GM19193 (cell line): ENCODE measurements around the gene IPO4.
A peak's percentile ranks its signal among the peaks of the same experiment; 100 is the strongest.

Source experiments
- POLR2A ChIP-seq: IDR thresholded peaks from 4 replicates; pipeline ENCODE4 v1.6.1; 2011; ENCODE audit not compliant: insufficient read depth, insufficient read length; ENCODE audit errors: extremely low read depth

The IPO4 gene, protein sequence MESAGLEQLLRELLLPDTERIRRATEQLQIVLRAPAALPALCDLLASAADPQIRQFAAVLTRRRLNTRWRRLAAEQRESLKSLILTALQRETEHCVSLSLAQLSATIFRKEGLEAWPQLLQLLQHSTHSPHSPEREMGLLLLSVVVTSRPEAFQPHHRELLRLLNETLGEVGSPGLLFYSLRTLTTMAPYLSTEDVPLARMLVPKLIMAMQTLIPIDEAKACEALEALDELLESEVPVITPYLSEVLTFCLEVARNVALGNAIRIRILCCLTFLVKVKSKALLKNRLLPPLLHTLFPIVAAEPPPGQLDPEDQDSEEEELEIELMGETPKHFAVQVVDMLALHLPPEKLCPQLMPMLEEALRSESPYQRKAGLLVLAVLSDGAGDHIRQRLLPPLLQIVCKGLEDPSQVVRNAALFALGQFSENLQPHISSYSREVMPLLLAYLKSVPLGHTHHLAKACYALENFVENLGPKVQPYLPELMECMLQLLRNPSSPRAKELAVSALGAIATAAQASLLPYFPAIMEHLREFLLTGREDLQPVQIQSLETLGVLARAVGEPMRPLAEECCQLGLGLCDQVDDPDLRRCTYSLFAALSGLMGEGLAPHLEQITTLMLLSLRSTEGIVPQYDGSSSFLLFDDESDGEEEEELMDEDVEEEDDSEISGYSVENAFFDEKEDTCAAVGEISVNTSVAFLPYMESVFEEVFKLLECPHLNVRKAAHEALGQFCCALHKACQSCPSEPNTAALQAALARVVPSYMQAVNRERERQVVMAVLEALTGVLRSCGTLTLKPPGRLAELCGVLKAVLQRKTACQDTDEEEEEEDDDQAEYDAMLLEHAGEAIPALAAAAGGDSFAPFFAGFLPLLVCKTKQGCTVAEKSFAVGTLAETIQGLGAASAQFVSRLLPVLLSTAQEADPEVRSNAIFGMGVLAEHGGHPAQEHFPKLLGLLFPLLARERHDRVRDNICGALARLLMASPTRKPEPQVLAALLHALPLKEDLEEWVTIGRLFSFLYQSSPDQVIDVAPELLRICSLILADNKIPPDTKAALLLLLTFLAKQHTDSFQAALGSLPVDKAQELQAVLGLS

DNA sequence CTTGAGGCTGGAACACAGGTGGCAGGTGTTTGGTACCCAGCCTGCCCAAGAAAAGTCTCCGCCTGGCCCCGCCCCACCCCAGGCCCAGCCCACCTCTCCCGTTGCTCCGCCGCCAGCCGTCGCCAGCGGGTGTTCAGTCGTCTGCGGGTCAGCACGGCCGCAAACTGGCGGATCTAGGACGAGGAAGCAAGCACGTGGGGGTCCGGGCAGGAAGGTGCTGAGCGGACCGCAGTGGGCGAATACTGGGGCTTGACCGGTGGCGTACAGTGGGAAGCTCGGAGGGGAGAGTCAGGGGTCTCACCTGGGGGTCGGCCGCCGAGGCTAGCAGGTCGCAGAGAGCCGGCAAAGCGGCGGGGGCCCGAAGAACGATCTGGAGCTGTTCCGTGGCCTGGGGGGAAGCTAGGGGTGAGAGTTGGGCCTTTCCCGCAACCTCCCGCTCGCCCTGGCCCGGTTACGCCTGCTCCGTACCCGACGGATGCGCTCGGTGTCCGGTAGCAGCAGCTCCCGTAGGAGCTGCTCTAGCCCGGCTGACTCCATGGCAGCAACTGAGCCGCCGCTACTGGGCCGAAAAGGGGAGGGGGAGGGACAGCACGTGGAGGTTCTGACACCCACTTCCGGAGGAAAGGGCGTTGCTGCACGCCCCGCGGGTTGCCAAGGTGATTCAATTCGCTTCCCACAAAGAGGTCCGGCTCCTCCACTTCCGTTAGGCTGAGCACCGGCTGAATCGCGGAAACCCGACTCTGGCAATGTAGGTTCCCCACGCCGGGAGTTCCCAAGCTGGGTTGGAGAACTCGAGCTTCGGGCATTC is at the start of gene IPO4:
TSS of gene IPO4 (minus strand) at position 566 of the 808 bp plus-strand sequence. CDS start at position 537, 29 bp downstream.
- peak; percentile 86 for TF ChIP-seq POLR2A

DNA sequence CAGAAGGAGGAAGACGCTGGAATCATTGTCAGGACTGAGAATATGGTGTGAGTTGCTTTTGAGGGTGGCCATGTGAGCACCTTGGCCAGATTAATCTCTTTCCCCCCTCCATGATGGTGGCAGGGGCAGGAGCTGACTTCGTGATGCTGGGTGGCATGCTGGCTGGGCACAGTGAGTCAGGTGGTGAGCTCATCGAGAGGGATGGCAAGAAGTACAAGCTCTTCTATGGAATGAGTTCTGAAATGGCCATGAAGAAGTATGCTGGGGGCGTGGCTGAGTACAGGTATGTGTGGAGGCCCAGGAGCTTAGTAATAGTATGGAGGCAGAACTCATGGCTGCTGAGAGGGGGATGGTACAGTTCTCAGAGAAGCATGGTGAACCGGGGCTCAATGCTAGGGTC is 49.5 kb upstream of the IPO4 start:
- no peak for TF ChIP-seq POLR2A

DNA sequence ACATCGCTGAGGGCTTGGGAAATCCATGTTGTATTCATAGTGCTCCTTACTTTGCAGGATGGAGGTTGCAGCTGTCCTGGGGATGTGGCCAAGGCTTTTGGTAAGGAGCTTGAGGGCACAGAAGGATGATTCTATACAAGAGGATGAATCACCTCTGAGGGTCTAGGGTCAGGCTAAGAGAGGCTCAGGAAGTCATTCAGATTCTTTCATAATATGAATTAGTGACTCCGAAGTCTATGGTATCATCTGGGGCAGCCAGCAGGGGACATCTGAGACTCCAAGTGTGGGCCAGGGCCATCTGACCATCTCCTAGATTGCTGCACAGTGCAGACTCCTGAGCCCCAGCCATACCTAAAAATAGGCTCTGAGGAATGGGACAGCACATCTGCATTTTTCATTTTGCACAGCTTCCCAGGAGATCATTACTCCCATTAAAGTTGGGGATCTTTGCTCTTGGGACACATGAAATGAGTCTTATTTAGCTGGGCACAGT is 48.9 kb upstream of the IPO4 start:
- TF ChIP-seq POLR2A: no peak

DNA sequence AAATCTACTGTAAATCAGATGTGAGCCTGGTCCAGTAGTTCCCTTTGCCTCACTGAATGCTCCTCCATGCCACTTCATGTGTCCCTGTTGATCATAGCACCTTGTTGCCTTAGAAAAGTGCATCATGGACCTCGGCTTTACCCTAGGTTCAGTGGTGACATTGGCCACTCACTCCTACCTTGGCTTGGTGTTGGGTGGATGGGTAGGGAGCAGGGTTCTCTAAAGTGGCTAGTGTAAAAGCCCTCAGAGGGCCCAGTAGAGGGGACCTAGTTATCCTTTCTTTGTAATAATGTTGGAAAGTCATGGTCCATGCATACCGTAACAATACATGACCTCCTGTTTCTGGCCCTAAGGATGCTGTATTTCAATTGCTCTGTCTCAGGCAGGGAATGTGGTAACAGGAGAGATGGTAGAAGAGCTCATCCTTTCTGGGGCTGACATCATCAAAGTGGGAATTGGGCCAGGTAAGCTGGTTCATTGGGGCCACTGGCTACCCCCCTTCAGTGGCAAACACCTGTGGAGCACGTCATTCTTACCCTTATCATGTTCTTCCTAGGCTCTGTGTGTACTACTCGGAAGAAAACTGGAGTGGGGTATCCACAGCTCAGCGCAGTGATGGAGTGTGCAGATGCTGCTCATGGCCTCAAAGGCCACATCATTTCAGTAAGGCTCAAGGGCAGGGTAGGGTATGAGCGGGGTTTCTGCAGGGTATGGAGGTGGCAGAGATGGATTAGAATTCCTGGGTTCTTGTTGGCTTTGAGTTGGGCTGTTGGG is 48.3 kb upstream of the IPO4 start:
- TF ChIP-seq POLR2A: peak; percentile 22

DNA sequence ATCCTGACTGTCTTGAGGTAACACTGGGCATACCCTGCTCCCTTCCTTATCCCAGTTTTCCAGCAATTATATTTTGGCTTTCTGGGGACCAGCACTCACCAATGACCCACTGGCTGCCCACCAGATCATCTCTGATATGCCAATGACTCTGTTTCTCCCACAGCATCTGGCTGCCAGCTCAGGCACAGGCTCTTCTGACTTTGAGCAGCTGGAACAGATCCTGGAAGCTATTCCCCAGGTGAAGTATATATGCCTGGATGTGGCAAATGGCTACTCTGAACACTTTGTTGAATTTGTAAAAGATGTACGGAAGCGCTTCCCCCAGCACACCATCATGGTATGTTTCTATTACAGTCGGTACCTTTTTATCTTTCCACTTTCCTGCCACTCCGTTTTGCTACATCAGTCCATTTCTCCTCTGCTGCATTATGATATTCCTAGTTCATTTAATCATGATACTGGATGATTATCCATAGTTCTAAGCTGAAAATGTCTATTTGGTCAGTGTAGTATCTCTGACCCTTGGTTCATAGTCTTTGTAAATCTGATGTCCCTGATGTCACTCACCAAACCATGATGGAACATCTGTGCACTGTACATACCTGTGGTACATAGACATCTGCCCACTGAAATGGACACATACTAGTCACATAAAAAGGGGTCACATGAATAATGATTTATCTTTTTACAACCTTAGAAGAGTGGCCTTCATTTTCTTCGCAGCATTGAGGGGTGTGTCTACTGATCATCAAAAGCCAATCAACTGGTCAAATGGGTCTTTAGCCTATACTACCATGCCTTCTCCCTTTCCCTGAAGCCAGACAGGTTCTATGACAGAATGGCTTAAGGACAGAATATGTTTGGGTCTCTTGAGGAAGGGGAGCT is 47.4 kb upstream of the IPO4 start:
- no peak for TF ChIP-seq POLR2A

DNA sequence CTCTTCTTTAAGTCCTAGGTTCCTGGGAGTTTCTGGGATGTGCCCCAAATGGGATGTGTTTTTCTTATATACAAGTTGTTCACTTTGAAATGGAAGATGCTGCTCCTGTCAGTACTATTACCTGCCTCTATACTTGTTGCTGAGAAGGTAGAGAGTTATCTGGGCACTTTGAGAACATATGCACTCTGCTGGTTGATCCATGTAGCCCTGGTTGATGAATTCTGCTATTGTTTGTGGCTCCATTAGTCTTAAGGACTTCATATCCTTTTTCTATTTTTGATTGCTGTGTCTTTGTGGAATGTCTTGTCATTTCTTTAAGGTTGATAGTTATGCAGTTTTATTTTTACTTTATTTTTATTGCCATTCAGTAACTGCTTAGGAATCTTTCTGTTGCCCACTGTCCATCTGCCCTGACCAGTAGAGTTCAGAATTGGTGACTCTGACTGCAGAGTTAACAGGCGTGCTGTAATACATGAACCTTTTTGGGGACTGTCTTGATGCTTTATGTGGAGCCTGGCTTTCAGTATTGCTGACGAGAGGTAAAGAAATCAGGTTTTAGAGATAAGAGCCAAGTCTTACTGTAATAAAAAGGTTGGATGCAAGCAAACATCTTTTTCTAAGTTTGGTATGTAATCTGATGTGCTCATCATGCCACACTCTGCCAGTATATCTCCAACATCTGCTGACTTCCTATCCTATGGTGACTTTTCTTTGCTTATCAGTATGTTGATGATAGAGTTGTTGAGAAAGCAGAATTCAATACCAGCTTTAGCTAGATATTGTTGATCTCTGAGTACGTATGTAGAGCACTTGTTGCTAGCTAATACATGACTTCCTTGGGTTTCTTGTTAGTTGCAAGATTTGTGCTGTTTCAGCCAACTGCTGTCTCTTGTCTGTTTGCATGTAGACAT is 45.7 kb upstream of the IPO4 start:
- TF ChIP-seq POLR2A: no peak

DNA sequence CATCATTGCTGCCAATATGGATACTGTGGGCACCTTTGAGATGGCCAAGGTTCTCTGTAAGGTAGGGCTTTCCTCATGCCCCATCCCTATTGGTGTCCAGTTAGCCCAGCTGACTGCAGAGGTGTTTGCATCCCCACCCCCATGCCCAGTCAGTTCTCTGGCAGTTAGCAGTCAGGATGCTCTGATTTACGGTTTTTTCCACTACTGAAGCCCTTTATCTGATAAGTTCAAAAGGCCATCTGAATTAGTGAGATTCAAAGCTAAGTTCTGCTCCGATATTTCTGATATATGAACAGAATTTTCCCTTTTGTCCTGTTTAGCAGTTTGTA is 44.9 kb upstream of the IPO4 start:
- no peak for TF ChIP-seq POLR2A

DNA sequence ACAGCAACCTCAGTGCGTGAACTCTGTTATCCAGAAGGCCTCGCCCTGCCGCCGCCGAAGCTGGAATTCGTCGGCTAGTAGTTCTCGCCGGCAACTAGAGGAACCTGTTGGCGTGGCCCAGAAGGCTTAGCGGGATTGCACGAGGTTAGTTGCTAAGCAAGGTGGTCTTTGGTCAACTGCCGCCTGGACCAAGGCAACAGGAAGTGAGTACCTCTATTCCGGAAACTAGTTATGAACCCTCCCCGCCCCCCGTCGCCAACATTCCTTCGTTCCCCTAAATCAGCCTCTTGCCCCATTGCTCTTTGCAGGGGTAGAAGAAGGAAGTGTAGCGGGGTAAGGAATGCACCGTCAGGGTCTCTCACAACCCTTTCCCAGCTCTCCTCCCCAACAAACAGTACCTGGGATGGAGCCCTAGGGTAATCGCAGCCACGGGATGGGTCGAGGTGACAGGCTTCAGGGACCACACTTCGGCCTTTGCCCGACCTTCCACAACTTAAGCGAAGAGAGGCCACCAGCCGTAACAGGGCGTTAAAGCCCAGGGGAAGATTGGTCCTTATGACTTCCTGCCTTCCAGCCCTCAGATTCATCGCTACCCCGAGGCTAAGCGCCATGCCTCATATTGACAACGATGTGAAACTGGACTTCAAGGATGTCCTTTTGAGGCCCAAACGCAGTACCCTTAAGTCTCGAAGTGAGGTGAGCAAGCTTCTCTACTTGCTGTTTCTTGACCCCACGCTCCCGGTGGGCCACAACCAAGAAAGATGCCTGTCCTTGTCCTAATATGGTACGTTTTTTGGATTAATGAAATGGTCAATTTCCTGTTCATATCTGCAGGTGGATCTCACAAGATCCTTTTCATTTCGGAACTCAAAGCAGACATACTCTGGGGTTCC is 44.3 kb upstream of the IPO4 start, which contains the start of gene GMPR2:
TSS of gene GMPR2 (plus strand) at position 285 of the 893 bp plus-strand sequence. CDS start at position 610, 325 bp downstream.
- TF ChIP-seq POLR2A: peak; percentile 60

DNA sequence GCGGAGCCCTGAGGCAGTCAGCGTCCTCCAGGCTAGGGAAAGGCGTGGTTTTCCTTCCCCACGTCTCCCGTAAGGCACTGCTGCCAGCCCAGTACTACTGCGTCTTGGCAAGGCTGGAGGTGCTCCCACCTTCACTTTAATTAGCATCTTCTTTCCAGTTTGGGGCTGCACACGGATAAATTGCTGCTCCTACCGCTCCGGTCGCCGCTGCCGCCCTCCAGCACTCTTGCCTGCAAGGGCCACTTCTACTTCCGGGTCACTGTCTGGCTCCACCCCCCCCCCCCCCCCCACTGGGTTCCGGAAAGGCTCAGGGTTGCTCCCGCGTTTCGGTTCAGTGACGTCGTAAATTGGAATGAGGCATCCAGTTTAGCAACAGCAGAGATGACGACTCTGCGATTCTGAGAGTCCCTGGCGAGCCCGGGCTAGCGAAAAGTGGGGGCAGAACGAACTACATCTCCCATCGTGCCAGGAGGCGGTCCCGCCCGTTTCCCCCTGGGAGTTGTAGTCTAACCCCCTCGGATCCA is 43.6 kb upstream of the IPO4 start, which contains the start of gene NEDD8:
TSS of gene NEDD8 (minus strand) at position 247 of the 524 bp plus-strand sequence. CDS start at position 147, 100 bp downstream.
- peak; percentile 53 for TF ChIP-seq POLR2A
